ENCODE data around the gene MORN3. TPM values are rescaled to one million over a fixed set of nuclear protein-coding genes. Genes with fewer than 3 reads are reported as not detected.
"Not testable (repeated sequence)": the region's sequence is repeated elsewhere in the genome, so short reads cannot be mapped to it uniquely, and the experiment has no call there.

MORN3 gene
- total RNA-seq, 1 donor from 2014 or later, result 0.20 TPM

GRCh38 chr12:121702944-121703343 lies 33.5 kb upstream of the MORN3 start:
- peaks cover 2% of the 10 kb centered on the region for H3K27me3 Mint-ChIP-seq
- DNase-seq (no peak), ATAC-seq (ENCODE audit: low read depth) (no peak)
- ChIA-PET CTCF (interaction anchor here (5.7 kb wide), 1 partner anchor 91 kb away, joined by 50 read pairs; the partner anchor contains the start of gene RHOF), POLR2A (no interaction called here)
- TF ChIP-seq, protein P1, sequence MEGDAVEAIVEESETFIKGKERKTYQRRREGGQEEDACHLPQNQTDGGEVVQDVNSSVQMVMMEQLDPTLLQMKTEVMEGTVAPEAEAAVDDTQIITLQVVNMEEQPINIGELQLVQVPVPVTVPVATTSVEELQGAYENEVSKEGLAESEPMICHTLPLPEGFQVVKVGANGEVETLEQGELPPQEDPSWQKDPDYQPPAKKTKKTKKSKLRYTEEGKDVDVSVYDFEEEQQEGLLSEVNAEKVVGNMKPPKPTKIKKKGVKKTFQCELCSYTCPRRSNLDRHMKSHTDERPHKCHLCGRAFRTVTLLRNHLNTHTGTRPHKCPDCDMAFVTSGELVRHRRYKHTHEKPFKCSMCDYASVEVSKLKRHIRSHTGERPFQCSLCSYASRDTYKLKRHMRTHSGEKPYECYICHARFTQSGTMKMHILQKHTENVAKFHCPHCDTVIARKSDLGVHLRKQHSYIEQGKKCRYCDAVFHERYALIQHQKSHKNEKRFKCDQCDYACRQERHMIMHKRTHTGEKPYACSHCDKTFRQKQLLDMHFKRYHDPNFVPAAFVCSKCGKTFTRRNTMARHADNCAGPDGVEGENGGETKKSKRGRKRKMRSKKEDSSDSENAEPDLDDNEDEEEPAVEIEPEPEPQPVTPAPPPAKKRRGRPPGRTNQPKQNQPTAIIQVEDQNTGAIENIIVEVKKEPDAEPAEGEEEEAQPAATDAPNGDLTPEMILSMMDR (IDR thresholded peaks at IDR 0.05), result no peak
- H3K27ac Mint-ChIP-seq, result no peak overlapping the region
- H3K9me3 Mint-ChIP-seq, result peaks cover 2% of the 10 kb centered on the region
- intact Hi-C loops (cut with micrococcal nuclease), result no loop called here
- H3K4me3 Mint-ChIP-seq, result no peak overlapping the region
- H3K36me3 Mint-ChIP-seq (ENCODE audit: low read depth), result no peaks in the 10 kb centered on the region
- H3K4me1 Mint-ChIP-seq, result no peaks in the 10 kb centered on the region

DNA sequence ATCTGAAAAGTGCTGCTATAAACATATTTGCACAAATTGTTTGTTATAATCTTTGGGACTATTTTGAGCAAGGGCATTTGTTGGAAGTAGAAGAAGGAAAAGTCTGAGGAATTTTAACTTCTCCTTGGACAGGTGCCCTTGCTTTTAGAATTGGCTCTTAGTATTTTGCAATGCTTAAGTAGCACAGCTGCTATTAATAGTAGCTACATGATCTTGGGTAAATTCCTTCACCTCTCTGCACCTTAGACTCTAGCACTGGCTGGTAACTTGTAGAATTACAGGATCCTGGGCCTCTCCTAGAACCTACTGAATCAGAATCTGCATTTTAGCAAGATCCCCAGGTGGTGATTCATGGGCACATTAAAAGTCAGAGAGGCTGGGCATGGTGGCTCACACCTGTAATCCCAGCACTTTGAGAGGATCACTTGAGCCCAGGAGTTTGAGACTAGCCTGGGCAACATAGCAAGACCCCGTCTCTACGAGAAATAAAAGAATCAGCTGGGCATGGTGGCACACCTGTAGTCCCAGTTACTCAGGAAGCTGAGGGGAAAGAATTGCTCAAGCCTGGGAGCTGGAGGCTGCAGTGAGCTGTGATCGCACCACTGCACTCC lies 32.3 kb upstream of the MORN3 start:
- Mint-ChIP-seq H3K9me3 (peaks cover 2% of the 10 kb centered on the region), H3K36me3 (ENCODE audit: low read depth) (no peaks in the 10 kb centered on the region), H3K27ac (no peak overlapping the region), H3K4me3 (no peak overlapping the region), H3K27me3 (peaks cover 2% of the 10 kb centered on the region), H3K4me1 (no peaks in the 10 kb centered on the region)
- no peak for DNase-seq
- ChIA-PET CTCF (interaction anchor here (0.8 to 5.7 kb wide), 3 partner anchors 72 to 110 kb away, joined by 3 to 50 read pairs (median 16); partner anchors contain the start of gene RHOF), POLR2A (no interaction called here)
- no peak for ATAC-seq (ENCODE audit: low read depth)
- intact Hi-C loops (cut with micrococcal nuclease), result no loop called here
- TF ChIP-seq, protein P1 (IDR thresholded peaks at IDR 0.05), result no peak

GRCh38 chr12:121697861-121698260 lies 28.4 kb upstream of the MORN3 start:
- H3K27me3 Mint-ChIP-seq; H3K4me3 Mint-ChIP-seq; DNase-seq; H3K4me1 Mint-ChIP-seq; ATAC-seq (ENCODE audit: low read depth); H3K9me3 Mint-ChIP-seq; H3K36me3 Mint-ChIP-seq (ENCODE audit: low read depth); H3K27ac Mint-ChIP-seq: not testable (repeated sequence)
- ChIA-PET CTCF (interaction anchor here (1.0 to 5.7 kb wide), 5 partner anchors 14 to 97 kb away, joined by 3 to 50 read pairs (median 3); partner anchors contain the start of genes RHOF and TMEM120B), POLR2A (interaction anchor here (0.6 to 1.2 kb wide), 4 partner anchors 62 to 192 kb away, joined by 3 to 9 read pairs (median 7); no protein-coding TSS in a partner anchor)
- intact Hi-C loops (cut with micrococcal nuclease), result loop anchor here (1.0 kb wide), 3 partner anchors 75 to 113 kb away; no protein-coding TSS in a partner anchor

DNA sequence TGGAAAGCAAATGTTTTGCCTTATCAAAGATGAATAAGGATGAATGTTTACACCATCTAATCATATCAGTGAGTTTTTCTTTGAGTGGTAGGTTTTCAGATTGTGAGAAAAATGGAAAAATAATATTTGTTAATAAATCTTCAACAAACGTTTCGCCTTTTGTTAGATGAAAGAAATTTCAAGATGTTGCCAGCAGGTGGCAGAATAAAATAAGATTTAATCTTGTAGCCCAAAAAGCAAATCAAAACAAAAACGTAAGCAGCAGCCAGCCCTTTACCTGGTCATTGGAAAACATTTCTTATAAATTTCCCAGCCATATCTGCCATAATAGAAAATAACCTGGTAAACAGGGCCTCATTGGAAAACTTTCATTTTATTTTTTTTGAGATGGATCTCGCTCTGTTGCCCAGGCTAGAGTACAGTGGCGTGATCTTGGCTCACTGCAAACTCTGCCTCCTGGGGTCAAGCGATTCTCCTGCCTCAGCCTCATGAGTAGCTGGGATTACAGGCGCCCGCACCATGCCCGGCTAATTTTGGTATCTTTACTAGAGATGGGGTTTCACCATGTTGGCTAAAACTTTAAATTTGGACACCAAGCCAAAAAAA lies 27.7 kb upstream of the MORN3 start:
- no peaks in the 10 kb centered on the region for H3K9me3 Mint-ChIP-seq
- no peak overlapping the region for H3K27ac Mint-ChIP-seq
- peaks cover 2% of the 10 kb centered on the region for H3K27me3 Mint-ChIP-seq
- no peaks in the 10 kb centered on the region for H3K4me1 Mint-ChIP-seq
- DNase-seq, result no peak
- ChIA-PET POLR2A (interaction anchor here (0.6 to 1.2 kb wide), 2 partner anchors 97 to 178 kb away, joined by 3 to 9 read pairs; no protein-coding TSS in a partner anchor), CTCF (interaction anchor here (1.0 to 5.7 kb wide), 6 partner anchors 15 to 97 kb away, joined by 3 to 50 read pairs (median 6); partner anchors contain the start of genes RHOF and TMEM120B)
- TF ChIP-seq, protein P1 (IDR thresholded peaks at IDR 0.05), result no peak
- intact Hi-C loops (cut with micrococcal nuclease), result loop anchor here (1.0 kb wide), 3 partner anchors 76 to 114 kb away; no protein-coding TSS in a partner anchor
- H3K4me3 Mint-ChIP-seq, result no peak overlapping the region
- peak; percentile 31 for ATAC-seq (ENCODE audit: low read depth)
- H3K36me3 Mint-ChIP-seq (ENCODE audit: low read depth), result no peaks in the 10 kb centered on the region

- Mint-ChIP-seq H3K9me3 (no peaks in the 10 kb centered on the region), H3K4me1 (no peaks in the 10 kb centered on the region), H3K27ac (no peak overlapping the region), H3K4me3 (no peak overlapping the region), H3K36me3 (ENCODE audit: low read depth) (no peaks in the 10 kb centered on the region), H3K27me3 (no peaks in the 10 kb centered on the region)
- DNase-seq (no peak), ATAC-seq (ENCODE audit: low read depth) (no peak)
- intact Hi-C loops (cut with micrococcal nuclease), result no loop called here
- TF ChIP-seq, protein P1 (IDR thresholded peaks at IDR 0.05), result no peak
- POLR2A ChIA-PET, result interaction anchor here (0.7 to 1.0 kb wide), 3 partner anchors 23 to 203 kb away, joined by 3 to 4 read pairs (median 3); no protein-coding TSS in a partner anchor
- CTCF ChIA-PET, result interaction anchor here (5.0 kb wide), 1 partner anchor 101 kb away, joined by 49 read pairs; the partner anchor contains the start of gene RHOF
These were observed 23.8 kb upstream of the MORN3 start for GRCh38 chr12:121693155-121693687.

DNA sequence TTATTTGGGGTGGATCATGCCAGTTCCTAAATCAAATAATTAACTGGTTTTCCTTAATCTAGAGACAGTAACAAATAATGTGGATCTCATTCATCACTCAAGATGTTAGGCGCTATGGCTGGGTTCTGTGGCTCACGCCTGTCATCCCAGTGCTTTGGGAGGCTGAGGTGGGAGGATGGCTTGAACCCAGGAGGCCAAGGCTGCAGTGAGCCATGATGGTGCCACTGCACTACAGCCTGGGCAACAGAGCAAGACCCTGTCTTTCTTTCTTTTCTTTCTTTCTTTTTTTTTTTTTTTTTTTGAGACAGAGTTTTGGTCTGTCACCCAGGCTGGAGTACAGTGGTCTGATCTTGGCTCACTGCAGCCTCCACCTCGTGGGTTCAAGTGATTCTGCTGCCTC lies 23.3 kb upstream of the MORN3 start:
- ChIA-PET CTCF (interaction anchor here (5.0 kb wide), 1 partner anchor 102 kb away, joined by 49 read pairs; the partner anchor contains the start of gene RHOF), POLR2A (interaction anchor here (0.7 kb wide), 2 partner anchors 23 to 203 kb away, joined by 3 to 4 read pairs; no protein-coding TSS in a partner anchor)
- H3K9me3 Mint-ChIP-seq; DNase-seq; H3K4me1 Mint-ChIP-seq; H3K27ac Mint-ChIP-seq; intact Hi-C loops (cut with micrococcal nuclease); H3K4me3 Mint-ChIP-seq; H3K27me3 Mint-ChIP-seq; H3K36me3 Mint-ChIP-seq (ENCODE audit: low read depth); ATAC-seq (ENCODE audit: low read depth): not testable (repeated sequence)

Data from activated B cell treated with CpG ODN at 0.5 μM for 24 hours (primary cell).